Ovary (tissue), 3 donors: ENCODE results near the gene PLCL1.

Experiments used
- POLR2A ChIP-seq: fragments of 450-650 bp; IDR thresholded peaks from one replicate; pipeline ENCODE4 v1.6.1; 2017; ENCODE audit warnings: antibody characterized with exemption, mild to moderate bottlenecking, moderate library complexity
- TF ChIP-seq, protein P1 (sequence below), 3 donors: fragments of 450-650 bp in 2 of 3; fragments of 200-600 bp in 1 of 3; IDR thresholded peaks; one replicate each; pipeline versions ENCODE4 v1.5.1 to v1.8.0; 2016 to 2022; ENCODE audit warnings: antibody characterized with exemption in 3 of 3, mild to moderate bottlenecking in 1 of 3
- donor health status: DM: no; HTN: no; CAD: no.

DNA sequence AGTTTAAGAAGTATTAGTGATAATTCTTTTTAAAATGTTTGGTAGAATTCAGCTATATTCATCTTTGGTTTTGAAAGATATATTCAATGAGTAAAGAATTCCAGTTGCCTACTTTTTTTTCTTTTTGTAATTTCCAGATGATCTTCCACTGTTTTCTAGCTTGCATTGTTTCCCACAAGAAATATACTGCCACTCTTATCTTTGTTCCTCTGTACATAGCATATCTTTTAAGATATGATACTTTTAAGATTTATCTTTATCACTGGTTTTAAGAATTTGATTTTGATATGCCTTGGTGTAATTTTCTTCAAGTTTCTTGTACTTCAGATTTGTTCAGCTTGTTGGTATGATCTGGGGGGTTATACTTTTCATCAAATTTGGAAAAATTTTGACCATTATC is 374.4 kb downstream of the PLCL1 start:
- TF ChIP-seq POLR2A = no peak
- TF ChIP-seq, protein P1, sequence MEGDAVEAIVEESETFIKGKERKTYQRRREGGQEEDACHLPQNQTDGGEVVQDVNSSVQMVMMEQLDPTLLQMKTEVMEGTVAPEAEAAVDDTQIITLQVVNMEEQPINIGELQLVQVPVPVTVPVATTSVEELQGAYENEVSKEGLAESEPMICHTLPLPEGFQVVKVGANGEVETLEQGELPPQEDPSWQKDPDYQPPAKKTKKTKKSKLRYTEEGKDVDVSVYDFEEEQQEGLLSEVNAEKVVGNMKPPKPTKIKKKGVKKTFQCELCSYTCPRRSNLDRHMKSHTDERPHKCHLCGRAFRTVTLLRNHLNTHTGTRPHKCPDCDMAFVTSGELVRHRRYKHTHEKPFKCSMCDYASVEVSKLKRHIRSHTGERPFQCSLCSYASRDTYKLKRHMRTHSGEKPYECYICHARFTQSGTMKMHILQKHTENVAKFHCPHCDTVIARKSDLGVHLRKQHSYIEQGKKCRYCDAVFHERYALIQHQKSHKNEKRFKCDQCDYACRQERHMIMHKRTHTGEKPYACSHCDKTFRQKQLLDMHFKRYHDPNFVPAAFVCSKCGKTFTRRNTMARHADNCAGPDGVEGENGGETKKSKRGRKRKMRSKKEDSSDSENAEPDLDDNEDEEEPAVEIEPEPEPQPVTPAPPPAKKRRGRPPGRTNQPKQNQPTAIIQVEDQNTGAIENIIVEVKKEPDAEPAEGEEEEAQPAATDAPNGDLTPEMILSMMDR (IDR thresholded peaks at IDR 0.05) = no peak
